Measurements from ENCODE around the gene ACSM6.

Gene ACSM6

DNA sequence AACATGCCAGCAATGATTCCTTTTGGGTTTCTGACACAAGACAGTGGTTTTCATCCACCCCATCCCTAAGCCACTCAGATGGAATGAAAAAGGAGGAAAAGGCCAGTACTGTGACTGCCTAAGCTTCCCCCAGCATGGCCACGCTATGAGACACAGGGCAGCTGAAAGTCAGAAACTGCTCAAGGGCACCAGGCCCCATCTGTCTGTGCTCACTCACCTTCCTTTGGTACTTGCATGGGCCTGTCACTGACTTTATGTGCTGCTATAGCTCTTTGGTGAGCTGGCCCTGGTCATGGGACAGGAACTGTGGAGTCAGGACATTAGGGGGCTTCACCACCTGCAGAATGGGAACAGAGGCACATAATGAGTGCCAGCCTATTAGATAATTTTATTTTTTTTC lies 21.2 kb upstream of the ACSM6 start:
- H3K4me3 ChIP-seq (ENCODE audit: severe bottlenecking): no peak overlapping the region
- H3K4me1 ChIP-seq (ENCODE audit: insufficient read depth, poor library complexity, severe bottlenecking): no peaks in the 10 kb centered on the region
- TF ChIP-seq, protein P1, sequence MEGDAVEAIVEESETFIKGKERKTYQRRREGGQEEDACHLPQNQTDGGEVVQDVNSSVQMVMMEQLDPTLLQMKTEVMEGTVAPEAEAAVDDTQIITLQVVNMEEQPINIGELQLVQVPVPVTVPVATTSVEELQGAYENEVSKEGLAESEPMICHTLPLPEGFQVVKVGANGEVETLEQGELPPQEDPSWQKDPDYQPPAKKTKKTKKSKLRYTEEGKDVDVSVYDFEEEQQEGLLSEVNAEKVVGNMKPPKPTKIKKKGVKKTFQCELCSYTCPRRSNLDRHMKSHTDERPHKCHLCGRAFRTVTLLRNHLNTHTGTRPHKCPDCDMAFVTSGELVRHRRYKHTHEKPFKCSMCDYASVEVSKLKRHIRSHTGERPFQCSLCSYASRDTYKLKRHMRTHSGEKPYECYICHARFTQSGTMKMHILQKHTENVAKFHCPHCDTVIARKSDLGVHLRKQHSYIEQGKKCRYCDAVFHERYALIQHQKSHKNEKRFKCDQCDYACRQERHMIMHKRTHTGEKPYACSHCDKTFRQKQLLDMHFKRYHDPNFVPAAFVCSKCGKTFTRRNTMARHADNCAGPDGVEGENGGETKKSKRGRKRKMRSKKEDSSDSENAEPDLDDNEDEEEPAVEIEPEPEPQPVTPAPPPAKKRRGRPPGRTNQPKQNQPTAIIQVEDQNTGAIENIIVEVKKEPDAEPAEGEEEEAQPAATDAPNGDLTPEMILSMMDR (IDR thresholded peaks at IDR 0.05; ENCODE audit: poor library complexity, severe bottlenecking): no peak
- DNase-seq (ENCODE audit: low spot score): no peak
- H3K36me3 ChIP-seq (ENCODE audit: low read depth): no peaks in the 10 kb centered on the region
- no peak overlapping the region for H3K27ac ChIP-seq (ENCODE audit: poor library complexity, severe bottlenecking)
- no peaks in the 10 kb centered on the region for H3K27me3 ChIP-seq (ENCODE audit: insufficient read depth, poor library complexity, severe bottlenecking)
- no peaks in the 10 kb centered on the region for H3K9me3 ChIP-seq (ENCODE audit: severe bottlenecking)
- ATAC-seq (ENCODE audit: low read depth): no peak

DNA sequence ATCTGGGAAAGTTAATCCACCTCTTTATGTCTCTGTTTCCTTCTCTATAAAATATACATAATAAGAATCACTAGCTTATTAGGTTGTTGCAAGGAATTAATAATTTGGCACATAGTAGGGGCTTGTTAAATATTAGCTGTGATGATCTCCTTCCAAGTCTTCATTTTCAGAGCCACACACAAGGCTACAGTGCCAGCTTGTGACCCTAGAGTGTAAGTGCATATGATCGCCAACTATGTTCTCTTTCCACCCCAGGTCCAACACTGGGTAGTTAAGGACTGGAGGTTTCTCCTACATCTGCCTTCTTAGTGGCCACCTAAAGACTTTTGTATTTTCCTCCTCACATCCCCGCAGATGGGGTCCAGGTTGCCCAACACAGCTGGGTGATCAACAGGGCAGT lies 17.9 kb upstream of the ACSM6 start:
- H3K27ac ChIP-seq (ENCODE audit: poor library complexity, severe bottlenecking): no peak overlapping the region
- H3K9me3 ChIP-seq (ENCODE audit: severe bottlenecking): no peaks in the 10 kb centered on the region
- TF ChIP-seq, protein P1 (IDR thresholded peaks at IDR 0.05; ENCODE audit: poor library complexity, severe bottlenecking): peak; percentile 32
- H3K27me3 ChIP-seq (ENCODE audit: insufficient read depth, poor library complexity, severe bottlenecking): no peaks in the 10 kb centered on the region
- no peak for DNase-seq (ENCODE audit: low spot score)
- H3K36me3 ChIP-seq (ENCODE audit: low read depth): no peaks in the 10 kb centered on the region
- H3K4me1 ChIP-seq (ENCODE audit: insufficient read depth, poor library complexity, severe bottlenecking): no peaks in the 10 kb centered on the region
- no peak overlapping the region for H3K4me3 ChIP-seq (ENCODE audit: severe bottlenecking)
- ATAC-seq (ENCODE audit: low read depth): no peak

DNA sequence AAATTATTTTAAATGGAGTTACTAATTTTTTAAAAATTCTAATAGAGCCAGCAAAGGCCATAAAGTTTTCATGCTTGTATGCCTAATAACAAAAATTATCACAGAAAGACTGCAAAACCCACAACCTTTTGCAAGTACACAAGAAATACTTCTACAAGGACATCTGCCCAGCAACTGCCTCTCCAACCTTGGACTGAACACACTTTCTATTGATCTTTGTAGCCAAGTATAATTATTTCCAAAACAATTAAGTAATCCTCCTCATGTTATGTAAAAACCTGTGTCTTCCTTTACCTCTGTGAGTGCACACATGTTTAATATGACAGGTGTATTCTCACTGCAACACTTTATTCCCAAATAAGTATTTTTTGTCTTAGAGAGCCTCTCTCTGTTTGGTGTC lies 16.6 kb upstream of the ACSM6 start:
- no peaks in the 10 kb centered on the region for H3K9me3 ChIP-seq (ENCODE audit: severe bottlenecking)
- ATAC-seq (ENCODE audit: low read depth) (no peak), DNase-seq (ENCODE audit: low spot score) (no peak)
- H3K4me1 ChIP-seq (ENCODE audit: insufficient read depth, poor library complexity, severe bottlenecking): no peaks in the 10 kb centered on the region
- TF ChIP-seq, protein P1 (IDR thresholded peaks at IDR 0.05; ENCODE audit: poor library complexity, severe bottlenecking): no peak
- no peaks in the 10 kb centered on the region for H3K36me3 ChIP-seq (ENCODE audit: low read depth)
- H3K27me3 ChIP-seq (ENCODE audit: insufficient read depth, poor library complexity, severe bottlenecking): no peaks in the 10 kb centered on the region
- no peak overlapping the region for H3K27ac ChIP-seq (ENCODE audit: poor library complexity, severe bottlenecking)
- no peak overlapping the region for H3K4me3 ChIP-seq (ENCODE audit: severe bottlenecking)

DNA sequence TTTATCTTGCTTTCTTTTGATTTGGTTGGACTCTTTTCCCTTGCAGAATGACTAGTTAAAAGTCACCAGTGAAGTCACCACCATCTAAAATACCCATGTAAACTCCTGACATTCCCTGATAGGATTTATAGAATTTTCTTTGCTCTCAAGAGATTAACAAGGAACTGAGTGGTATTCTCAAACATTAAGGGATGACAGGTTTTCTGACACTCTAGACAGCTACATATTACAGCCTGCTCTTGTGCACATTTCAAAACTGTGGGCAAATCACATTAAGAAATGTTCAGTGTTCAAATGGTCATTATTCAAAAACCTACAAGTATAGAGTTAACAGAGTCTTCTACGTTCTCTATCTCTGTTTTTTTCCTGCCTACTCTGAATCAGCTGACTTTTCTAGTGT lies 15.8 kb upstream of the ACSM6 start:
- DNase-seq (ENCODE audit: low spot score) (no peak), ATAC-seq (ENCODE audit: low read depth) (no peak)
- no peak overlapping the region for H3K4me3 ChIP-seq (ENCODE audit: severe bottlenecking)
- H3K9me3 ChIP-seq (ENCODE audit: severe bottlenecking): no peaks in the 10 kb centered on the region
- no peaks in the 10 kb centered on the region for H3K36me3 ChIP-seq (ENCODE audit: low read depth)
- H3K4me1 ChIP-seq (ENCODE audit: insufficient read depth, poor library complexity, severe bottlenecking): peaks cover 6% of the 10 kb centered on the region
- H3K27ac ChIP-seq (ENCODE audit: poor library complexity, severe bottlenecking): no peak overlapping the region
- no peaks in the 10 kb centered on the region for H3K27me3 ChIP-seq (ENCODE audit: insufficient read depth, poor library complexity, severe bottlenecking)
- TF ChIP-seq, protein P1 (IDR thresholded peaks at IDR 0.05; ENCODE audit: poor library complexity, severe bottlenecking): no peak

DNA sequence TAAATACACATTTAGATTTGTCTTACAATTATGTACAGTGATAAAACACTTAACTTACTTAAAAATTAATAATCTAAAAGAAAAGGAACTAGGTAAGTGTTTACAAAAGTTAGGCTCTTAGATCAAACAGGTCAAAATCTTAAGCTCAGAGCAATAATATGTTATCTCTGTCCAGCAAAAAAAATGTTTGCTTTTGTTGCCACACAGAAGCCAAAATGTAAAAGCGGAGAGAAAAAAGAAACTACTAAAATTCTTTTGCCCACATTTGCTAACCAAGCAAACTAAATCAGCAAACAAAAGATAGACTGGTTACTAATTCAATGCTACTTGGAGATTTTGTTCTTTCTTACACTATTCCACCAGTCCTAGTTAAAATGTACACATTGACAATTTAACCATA lies 15.2 kb upstream of the ACSM6 start:
- no peak overlapping the region for H3K27ac ChIP-seq (ENCODE audit: poor library complexity, severe bottlenecking)
- TF ChIP-seq, protein P1 (IDR thresholded peaks at IDR 0.05; ENCODE audit: poor library complexity, severe bottlenecking): no peak
- no peaks in the 10 kb centered on the region for H3K36me3 ChIP-seq (ENCODE audit: low read depth)
- ATAC-seq (ENCODE audit: low read depth) (no peak), DNase-seq (ENCODE audit: low spot score) (no peak)
- peaks cover 6% of the 10 kb centered on the region for H3K4me1 ChIP-seq (ENCODE audit: insufficient read depth, poor library complexity, severe bottlenecking)
- no peak overlapping the region for H3K4me3 ChIP-seq (ENCODE audit: severe bottlenecking)
- H3K27me3 ChIP-seq (ENCODE audit: insufficient read depth, poor library complexity, severe bottlenecking): no peaks in the 10 kb centered on the region
- H3K9me3 ChIP-seq (ENCODE audit: severe bottlenecking): no peaks in the 10 kb centered on the region
